NCI-H1092 (cell line): ENCODE results near the gene MCM5.

Experiments
- DNase-seq: peaks from one replicate; lab custom pipeline; 2025; lab: John Stamatoyannopoulos, UW

The MCM5 gene

DNA sequence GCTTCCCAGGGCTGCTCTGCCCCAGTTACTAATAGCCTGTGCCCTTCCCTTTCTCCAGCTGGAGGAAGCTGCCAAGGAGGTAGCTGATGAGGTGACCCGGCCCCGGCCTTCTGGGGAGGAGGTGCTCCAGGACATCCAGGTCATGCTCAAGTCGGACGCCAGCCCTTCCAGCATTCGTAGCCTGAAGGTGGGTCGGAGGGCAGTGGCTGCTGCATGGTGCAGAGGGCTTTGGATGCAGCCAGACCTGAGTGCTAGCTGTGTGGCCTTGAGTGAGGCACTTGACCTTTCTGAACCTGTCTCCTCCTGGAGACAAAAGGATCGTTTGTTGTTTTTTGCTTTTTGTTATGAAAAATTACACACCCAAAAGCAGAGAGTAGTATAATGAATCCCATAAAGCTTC, 3.4 kb downstream of the MCM5 start:
- DNase-seq: no peak

DNA sequence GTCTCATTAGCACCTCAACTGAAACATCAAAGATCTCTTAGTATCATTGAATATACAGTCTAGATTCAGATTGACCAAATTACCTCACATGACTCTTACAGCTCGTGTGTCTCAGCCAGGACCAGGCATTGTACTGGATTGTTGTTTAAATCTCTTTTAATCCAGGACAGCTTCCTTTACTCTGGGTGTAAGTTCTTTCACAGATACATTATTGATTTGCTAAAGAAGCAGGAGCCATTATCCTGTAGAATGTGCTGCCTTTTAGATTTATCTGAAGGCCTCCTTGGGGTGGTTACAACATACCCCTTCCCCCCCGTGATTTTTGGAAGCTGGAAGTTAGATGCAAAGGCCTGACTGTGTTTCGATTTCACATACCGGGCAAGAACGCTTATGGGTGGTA, 4.2 kb downstream of the MCM5 start:
- DNase-seq: no peak

DNA sequence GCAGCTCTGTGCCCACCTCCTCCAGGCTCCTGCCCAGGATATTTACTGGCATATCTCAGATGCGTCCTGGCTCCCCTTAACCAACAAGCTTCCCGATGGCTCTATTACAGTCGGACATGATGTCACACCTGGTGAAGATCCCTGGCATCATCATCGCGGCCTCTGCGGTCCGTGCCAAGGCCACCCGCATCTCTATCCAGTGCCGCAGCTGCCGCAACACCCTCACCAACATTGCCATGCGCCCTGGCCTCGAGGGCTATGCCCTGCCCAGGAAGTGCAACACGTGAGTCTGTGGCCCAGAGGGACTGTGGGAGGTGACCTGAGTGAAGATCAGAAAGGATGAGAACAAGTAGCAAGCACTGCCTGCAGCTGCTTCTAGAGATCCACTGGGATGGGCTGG, 6.5 kb downstream of the MCM5 start:
- DNase-seq: no peak

DNA sequence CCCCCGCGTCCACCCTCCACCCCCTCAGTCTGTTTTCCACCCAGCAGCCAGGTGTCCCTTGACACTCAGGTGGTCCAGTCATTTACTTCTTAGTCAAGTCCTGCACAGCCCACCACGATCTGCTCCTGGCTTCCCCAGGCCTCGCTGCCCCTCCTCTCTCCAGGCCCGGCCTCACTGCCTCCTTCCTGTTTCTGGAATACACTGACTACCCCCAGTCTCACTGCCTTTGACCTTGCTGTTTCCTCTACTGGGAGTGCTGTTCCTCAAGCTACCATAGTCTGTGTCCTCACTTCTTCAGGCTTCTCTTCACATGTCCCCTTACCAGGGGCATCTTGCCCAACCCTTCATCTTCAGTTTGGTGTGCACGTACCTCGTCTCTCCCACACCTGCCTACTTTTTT, 7.4 kb downstream of the MCM5 start:
- no peak for DNase-seq

DNA sequence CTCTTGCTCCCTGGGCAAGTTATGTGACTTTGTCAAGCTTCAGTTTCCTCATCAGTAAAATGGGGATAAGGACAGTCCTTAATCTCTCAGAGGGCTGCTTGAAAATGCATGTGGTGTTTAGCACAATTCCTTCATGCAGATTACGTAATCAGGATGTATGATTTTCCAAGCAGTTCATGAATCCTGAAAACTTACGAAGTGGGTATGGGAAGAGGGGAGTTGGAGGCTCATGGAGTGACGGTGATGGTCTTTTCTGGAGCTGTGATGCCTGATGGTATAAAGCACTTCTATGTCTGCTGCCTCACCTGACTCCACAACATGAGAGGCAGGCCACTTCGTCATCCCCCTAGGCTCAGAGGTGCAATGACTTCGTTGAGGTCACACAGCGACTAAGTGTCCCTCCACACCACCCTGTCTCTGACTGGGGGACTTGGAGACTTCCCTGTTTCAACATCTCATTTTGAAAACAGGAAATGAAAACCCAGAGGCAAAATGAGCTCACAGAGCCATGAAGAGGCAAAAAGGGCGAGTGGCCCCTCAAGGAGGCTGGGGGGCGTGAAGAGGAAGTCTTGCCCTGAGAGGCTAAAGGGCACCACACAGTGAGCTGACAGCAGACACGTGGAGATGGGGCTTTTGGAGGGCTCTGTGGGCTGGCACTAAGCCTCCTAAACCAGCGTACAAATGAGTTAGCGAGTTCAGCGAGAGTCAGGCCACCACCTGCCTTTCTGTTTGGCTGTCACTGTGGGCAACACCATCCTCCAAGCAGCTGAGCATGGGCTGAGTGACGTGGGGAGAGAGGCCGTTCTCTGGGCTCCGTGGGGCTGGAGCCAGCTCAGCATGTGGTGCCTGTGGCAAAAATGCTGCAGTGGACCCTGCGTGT, 10.1 kb downstream of the MCM5 start:
- DNase-seq: no peak

DNA sequence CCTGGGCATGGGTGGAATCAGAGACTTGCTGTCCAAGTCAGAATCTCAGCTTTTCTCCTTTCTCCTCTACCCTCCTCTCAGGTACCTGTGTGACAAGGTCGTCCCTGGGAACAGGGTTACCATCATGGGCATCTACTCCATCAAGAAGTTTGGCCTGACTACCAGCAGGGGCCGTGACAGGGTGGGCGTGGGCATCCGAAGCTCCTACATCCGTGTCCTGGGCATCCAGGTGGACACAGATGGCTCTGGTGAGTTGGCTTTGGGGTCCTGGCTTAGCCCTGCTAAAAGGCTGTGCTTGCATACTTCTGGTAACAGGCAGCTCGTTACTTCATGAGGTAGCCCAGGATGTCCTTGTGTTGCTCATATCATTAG, 10.7 kb downstream of the MCM5 start:
- no peak for DNase-seq

DNA sequence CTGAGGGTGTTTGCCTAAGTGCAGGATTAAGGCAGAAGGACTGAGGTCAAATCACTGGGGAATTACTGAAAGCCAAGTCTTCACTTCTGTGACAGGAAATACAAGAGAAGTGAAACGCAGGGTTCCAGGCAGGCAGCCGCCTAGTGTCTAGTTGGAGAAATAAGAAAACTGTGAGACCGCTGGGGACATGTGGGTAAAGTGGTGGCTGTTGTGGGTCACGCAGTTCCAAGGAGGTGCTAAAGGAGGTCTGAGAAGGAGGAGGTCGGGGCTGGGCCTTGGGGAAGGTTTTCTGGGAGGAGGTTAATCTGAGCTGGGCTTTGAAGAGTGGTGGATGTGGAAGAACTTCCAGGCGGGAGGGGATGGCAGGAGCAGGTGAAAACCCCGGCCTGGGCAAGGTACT, 11.2 kb downstream of the MCM5 start:
- no peak for DNase-seq

DNA sequence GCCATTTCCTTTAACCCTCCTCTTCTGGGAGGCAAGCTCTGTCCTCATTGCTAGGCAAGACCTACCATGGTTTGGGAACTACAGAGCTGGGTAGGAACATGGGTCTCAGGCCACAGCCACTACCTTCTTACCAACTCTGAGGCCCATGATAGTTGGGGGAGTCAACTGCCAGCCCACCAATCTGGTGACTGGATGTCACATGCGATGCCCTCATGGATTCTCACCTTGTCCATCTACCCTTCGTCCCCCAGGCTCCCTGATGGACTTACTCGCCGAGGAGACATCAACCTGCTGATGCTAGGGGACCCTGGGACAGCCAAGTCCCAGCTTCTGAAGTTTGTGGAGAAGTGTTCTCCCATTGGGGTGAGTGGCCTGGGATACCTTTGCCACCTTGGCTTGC, 13.7 kb downstream of the MCM5 start:
- no peak for DNase-seq

DNA sequence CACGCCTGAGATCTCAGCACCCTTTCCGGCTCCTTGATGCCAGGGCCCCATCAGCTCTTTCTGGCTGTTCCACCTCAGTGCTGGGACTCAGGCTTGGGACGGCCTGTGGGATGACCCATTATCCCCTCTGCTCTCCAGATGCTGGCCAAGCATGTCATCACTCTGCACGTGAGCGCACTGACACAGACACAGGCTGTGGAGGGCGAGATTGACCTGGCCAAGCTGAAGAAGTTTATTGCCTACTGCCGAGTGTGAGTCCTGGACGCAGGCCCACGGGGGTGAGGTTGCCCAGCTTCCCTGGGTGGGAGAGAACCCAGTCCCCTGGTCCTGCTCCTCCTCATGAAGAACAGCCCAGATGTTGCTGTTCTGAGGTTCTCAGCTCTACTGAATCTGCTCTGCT, 17.7 kb downstream of the MCM5 start:
- DNase-seq: no peak

DNA sequence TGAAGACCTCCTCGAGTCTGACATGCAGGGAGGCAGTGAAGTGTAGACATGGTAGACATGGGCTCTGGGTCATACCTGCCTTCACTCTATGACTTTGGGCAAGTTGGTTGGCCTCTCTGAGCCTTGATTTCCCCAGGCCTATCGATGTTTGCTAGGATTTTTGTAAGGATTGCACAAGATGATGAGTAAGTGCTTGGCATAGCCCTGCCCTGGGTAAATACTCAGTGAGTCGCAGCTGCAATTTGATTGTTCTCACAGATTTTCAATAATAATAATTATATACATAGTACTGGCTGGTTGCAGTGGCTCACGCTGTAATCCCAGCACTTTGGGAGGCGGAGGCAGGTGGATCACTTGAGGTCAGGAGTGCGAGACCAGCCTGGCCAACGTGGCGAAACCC, 18.1 kb downstream of the MCM5 start:
- no peak for DNase-seq

DNA sequence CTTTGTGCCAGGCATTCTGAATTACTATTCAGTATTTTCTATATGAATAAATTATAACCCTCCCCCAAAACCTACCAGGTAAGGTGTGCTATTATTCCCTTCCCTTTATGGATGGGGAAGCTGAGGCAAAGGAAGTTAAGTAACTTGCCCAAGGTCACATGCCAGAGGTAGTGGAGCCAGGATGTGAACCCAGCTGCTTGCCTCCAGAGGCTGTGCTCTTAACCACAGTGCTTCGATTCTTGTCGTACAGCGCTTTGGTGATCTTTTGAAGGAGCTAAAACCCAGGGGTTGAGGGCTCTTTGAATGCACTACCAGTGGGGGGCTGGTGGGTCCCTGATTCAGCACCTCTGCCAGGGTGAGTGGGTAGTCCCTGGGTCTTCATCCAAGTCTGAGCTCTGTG, 18.8 kb downstream of the MCM5 start:
- DNase-seq: no peak

DNA sequence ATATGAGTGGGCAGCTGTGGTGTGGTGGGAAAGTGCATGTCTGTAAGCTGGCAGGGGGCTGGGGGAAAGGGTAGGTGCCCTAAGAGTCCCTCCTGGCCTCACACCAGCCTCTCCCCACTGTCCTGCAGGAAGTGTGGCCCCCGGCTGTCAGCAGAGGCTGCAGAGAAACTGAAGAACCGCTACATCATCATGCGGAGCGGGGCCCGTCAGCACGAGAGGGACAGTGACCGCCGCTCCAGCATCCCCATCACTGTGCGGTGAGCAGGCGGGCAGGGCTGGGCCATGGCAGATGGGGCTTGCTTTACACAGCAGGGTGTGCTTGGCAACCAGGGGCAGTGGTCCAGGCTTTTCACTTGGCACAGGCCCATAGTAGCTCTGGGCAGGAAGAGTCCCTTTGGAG, 19.8 kb downstream of the MCM5 start:
- no peak for DNase-seq

DNA sequence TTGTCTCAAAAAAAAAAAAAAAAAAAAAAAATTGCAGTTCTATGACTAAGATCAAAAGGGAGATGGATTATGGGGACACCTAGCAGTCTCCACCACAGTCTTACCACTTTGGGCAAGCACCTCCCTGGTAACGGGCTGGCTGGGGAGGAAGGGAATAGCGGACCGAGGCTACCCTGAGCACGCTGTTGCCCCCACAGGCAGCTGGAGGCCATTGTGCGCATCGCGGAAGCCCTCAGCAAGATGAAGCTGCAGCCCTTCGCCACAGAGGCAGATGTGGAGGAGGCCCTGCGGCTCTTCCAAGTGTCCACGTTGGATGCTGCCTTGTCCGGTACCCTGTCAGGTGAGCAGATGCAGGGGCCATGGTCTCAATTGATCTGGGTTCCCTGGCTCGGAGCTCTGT, 21.2 kb downstream of the MCM5 start:
- DNase-seq: no peak

DNA sequence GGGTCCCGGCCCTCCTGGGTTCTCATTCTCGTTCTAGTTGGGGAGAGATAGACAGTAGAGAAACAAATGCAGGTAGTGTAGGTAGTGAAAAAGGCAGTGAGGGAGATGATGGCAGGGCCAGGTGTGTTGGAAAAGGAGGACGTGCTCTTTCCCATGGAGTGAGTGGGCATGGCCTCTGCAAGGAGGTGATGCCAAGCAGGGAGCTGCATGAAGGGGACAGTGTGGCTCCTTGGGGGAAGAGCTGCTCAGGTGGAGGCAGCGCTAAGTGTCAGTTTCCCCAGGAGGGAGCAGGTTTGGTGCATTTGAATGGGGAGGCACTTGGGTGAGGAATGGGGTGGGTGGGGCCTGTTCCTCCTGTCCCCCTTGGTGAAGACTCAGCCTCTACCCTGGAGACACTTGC, 22.2 kb downstream of the MCM5 start:
- no peak for DNase-seq

DNA sequence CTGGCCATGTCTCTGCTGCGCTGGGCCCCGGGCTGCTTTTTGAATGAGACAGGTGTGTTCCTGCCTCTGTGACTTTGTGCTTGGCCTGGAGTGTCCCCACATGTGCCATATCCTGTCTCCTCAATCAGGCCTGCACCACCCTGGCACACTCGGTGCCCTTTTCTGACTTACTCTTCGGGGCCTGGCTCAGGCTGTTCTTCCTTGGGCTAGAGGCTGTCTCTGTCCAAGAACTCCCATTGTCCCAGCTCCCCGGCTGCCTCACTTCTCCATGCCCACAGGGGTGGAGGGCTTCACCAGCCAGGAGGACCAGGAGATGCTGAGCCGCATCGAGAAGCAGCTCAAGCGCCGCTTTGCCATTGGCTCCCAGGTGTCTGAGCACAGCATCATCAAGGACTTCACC, 23.0 kb downstream of the MCM5 start:
- no peak for DNase-seq

DNA sequence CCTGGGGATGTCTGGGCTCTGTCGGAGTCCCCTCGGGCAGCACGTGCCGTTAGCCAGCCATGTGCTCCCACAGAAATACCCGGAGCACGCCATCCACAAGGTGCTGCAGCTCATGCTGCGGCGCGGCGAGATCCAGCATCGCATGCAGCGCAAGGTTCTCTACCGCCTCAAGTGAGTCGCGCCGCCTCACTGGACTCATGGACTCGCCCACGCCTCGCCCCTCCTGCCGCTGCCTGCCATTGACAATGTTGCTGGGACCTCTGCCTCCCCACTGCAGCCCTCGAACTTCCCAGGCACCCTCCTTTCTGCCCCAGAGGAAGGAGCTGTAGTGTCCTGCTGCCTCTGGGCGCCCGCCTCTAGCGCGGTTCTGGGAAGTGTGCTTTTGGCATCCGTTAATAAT, 24.1 kb downstream of the MCM5 start:
- no peak for DNase-seq

DNA sequence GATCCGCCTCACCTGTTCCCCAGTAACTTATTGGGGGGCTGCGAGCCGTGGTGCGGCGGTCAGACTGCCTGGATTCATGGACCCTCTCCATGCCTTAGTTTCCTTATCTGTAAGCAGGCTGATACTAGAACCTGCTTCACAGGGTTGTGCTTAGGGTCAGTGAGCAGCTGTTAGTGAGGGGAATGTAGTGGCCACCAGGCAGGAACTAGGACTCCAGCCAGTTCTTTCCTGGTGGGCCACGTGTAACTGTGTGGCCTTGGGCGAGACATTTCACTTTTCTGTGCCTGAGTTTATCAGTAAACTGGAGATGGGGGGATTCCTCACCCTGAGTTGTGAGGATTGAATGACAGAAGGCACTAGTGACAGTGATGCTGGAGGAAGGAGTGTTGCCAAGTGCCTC, 24.8 kb downstream of the MCM5 start:
- no peak for DNase-seq

DNA sequence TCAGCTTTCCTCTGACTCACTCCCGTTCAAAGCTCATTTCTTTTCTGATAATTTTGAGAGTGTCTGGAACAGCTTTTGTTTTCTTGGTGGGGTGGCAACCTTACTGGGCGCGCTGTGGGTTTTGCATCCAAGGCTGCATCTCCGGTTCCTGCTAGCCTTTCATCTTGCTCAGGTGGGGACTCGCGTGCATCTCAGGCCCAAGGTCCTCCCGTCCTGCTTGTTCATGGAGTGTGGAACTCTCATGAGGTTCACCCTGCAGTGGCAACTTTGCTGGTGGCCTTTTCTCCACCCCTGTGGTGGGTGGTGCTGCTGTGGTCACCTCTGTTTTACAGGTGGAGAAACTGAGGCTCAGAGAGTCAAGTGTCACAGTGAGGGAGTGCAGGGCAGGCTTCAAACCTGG, 25.6 kb downstream of the MCM5 start:
- no peak for DNase-seq

DNA sequence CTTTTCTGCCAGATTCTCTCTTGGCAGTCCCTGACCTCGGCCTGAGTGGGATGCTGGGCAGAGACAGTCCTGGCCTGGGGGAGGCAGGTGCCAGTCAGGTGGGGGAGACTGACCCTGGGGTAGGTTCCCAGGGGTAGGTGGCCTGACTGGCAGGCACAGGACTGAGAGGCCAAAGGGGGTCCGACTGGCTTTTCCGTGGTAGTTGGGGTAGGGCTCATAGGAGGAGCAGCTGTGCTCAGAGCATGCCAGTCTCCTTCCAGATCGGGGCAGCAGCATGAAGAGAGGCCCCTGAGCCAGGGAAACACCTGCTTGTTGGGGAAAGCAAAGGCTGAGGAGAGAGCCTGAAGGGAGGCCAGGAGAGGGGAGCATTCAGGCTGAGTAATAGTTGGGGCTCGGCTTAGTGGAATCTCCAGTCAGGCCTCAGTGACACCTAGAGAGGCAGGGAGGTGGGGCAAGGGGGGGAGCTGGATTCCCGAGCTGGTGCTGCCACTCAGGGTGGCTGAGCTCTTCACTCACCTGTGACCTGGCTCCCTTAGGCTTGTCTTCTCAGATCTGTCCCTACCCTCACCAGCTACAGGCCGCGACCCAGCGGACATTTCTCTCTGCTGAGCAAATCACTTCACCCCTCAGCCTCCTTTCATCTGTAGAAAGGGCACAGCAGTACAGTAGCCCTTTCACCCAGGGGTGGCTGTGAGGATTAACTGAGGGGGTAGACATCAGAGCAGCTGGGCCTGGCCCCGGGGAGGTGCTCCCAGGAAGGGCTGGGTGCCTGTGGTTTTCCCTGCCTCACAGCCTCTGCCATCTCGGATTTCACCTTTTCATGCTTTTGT, 26.2 kb downstream of the MCM5 start:
- no peak for DNase-seq

DNA sequence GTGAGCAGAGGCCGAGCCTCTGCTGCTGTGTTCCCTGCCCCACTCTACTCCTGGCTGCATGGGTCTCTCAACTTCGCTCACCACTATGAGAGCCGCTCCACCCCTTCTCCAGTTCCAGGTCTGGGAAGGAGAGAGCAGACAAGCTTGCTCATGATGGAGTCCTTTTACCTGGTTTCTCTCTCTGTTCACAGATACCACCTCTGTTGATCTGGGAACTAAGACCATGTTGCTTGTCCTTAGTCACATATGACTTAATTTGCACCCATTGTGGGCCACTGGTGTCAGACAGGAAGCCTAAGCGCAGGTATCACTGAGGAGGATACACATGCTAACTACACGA, 26.8 kb downstream of the MCM5 start:
- DNase-seq: no peak

DNA sequence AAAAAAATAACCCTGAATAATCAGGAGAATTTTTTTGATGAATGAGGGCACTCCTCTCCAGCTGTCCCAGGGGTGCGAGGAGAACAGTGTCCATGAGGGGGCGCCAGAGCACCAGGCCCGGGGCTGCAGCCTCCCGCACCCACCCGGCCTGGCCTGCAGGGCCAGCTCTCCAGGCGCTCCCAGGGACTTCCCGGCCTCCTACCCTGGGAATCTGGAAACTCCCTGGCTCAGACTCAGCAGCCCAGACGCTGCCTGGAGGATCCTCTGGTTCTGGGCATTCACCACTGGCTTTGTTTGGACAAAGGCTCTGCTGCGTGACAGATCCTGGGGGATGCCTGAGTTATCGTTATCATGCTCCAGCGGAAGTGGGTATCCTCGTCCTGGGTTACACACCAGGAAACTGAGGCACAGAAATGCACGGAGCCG, 31.0 kb downstream of the MCM5 start:
- DNase-seq: peak; percentile 51

DNA sequence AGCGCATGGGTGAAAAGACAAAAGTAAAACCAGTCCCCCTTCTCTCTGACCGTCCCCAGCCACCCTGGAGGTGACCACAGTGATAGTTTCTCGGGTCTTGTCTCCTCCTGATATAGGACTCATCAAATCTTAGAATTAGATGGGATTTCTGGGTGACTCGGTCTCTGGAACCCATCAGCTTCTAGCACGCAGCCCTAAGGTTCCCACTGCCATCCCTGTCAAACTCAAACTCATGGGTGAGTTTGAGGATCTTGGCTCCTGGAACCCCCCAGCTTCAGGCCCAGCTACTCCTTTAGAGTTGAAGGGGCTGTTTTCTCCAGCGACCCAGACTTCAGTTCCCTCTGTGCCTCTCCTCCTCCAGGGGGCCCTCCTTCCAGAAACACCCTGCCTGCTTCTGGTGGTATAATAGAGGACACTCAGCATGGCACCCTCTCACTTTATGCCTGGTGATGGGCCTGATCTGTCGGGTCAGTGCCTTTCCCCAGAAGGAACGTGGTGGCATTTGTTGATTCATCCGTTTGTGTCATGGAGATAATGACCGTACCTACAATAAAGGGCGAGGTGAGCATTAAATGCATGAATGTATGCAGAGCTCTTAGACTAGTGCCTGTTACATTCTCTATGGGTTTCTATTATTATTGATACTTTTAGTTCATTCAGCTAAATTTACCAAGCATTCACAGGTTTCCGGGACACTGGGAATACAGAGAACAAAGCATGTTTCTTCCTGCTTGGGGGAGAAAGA, 31.7 kb downstream of the MCM5 start:
- no peak for DNase-seq
